HepG2 (cell line): Measurements from ENCODE around the gene SMIM29. TPM values are rescaled to one million over a fixed set of nuclear protein-coding genes. Genes with fewer than 3 reads are reported as not detected.

Experiments used
- ADNP ChIP-seq: sonication (generic); formaldehyde crosslinking; IDR thresholded peaks from 2 replicates; pipeline ENCODE4 v1.4.0; 2020; ENCODE audit warnings: missing genetic modification reagents
- DMAP1 ChIP-seq: IDR thresholded peaks from 2 replicates; pipeline ENCODE4 v1.6.1; 2016
- PAX8 ChIP-seq: sonication (generic); formaldehyde crosslinking; IDR thresholded peaks from 2 replicates; pipeline ENCODE4 v1.8.0; 2022; ENCODE audit warnings: mild to moderate bottlenecking, missing genetic modification reagents, borderline replicate concordance
- POGK ChIP-seq: sonication (generic); formaldehyde crosslinking; conservative IDR thresholded peaks from 2 replicates; pipeline ENCODE4 v1.8.0; 2022; ENCODE audit warnings: mild to moderate bottlenecking, moderate library complexity, missing genetic modification reagents
- RAD21 ChIP-seq: fragments of 450-650 bp; formaldehyde crosslinking; IDR thresholded peaks from 2 replicates; pipeline ENCODE4 v1.5.0; 2020; ENCODE audit warnings: mild to moderate bottlenecking
- RNF2 ChIP-seq: fragments of 450-650 bp; conservative IDR thresholded peaks from 2 replicates; pipeline ENCODE4 v1.6.1; 2016; ENCODE audit warnings: low read depth
- RORA ChIP-seq: sonication (generic); formaldehyde crosslinking; IDR thresholded peaks from 2 replicates; pipeline ENCODE4 v1.5.0; 2020; ENCODE audit warnings: mild to moderate bottlenecking, missing genetic modification reagents, moderate library complexity
- ZBTB44 ChIP-seq: sonication (generic); formaldehyde crosslinking; IDR thresholded peaks from 2 replicates; pipeline ENCODE4 v1.4.0; 2020; ENCODE audit warnings: missing genetic modification reagents
- ZBTB8A ChIP-seq: sonication (generic); formaldehyde crosslinking; IDR thresholded peaks from 2 replicates; pipeline ENCODE4 v1.4.0; 2020; ENCODE audit warnings: mild to moderate bottlenecking, low read depth, missing genetic modification reagents, borderline replicate concordance
- ZNF281 ChIP-seq: sonication (generic); formaldehyde crosslinking; IDR thresholded peaks from 2 replicates; pipeline ENCODE4 v1.4.0; 2020; ENCODE audit warnings: missing genetic modification reagents, borderline replicate concordance
- polyA plus RNA-seq, 8 experiments: library from polyadenylated mRNA; depleted of rRNA in 3 of 8; stranded (reverse) in 7 of 8; unstranded in 1 of 8; fragments of >200 nt; fragmentation: Illumina TruSeq in 4 of 8; extraction: Trizol in 4 of 8; gene quantifications; 2 replicates each; pipeline versions ENCODE4 v1.2.1 to v1.2.3, GENCODE V29; 2011 to 2016; ENCODE audit warnings: low read depth in 4 of 8, missing spikeins in 1 of 8, mixed read lengths in 1 of 8; ENCODE audit not compliant: insufficient read depth in 1 of 8
- total RNA-seq, 5 experiments: library from RNA; depleted of rRNA; stranded (reverse); fragments of >200 nt; fragmentation: Illumina TruSeq; extraction: Trizol; gene quantifications; 2 replicates each; pipeline ENCODE4 v1.2.3, GENCODE V29; 2016; ENCODE audit warnings: low read depth in 1 of 5
- TF ChIP-seq, protein P1 (sequence below): sonication (generic); formaldehyde crosslinking; IDR thresholded peaks from 2 replicates; pipeline ENCODE4 v1.8.0; 2023; ENCODE audit warnings: mild to moderate bottlenecking, missing genetic modification reagents
- TF ChIP-seq, protein P2 (sequence below): sonication (generic); formaldehyde crosslinking; IDR thresholded peaks from 2 replicates; pipeline ENCODE4 v1.5.1; 2020; ENCODE audit warnings: missing genetic modification reagents, mild to moderate bottlenecking, borderline replicate concordance
- TF ChIP-seq, protein P3 (sequence below): sonication (generic); formaldehyde crosslinking; IDR thresholded peaks from 2 replicates; pipeline ENCODE4 v1.9.0; 2021; ENCODE audit warnings: missing genetic modification reagents, borderline replicate concordance
- TF ChIP-seq, protein P4 (sequence below): sonication (generic); formaldehyde crosslinking; IDR thresholded peaks from 2 replicates; pipeline ENCODE4 v1.8.1; 2022; ENCODE audit warnings: mild to moderate bottlenecking, missing genetic modification reagents

SMIM29 gene
- total and polyA plus RNA-seq, 2 of the 13 experiments (the other 11 are each of a cell fraction or from before 2014, with no cell fraction given), result 8.8 to 15.3 TPM

DNA sequence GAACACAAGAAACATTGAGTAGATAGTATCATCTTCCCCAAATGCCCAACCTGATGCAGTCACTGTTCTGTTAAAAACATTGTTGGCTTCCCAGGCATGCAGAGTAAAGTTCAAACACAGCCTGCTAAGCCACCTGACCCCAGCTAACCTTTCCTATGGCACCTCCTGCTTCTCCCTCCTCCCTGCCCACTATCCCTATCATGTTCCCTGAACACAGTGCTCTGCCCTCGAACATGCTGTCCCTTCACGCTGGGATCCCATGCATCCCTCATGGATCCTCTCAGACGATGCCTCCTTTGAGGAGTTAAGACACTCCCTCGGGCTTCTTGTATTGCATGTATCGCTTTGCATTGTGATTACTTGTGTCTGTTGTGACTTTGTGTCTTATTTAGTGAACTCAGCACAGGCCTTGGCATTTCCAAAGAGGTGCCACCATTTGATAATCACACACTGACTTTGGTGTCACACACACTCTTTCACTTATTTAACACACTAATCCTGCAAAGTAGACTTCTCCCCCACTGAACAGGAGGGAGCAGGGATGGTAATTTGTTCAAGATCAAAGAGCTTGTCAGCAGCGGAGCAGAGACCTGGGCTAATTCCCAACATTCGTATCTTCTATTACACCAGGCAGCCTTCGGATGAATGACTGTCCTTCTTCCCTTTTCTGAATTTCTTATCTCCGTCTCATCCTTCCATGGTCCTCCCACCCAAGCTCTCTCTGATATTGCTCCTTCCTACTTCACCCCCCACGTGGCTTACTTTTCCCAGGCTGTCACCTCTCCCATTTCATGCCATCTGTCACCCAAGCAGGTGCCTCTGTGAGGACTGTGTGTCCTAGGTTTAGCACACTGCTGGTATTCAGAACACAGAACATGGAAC is 28.3 kb upstream of the SMIM29 start (continued):
- TF ChIP-seq RORA (CRISPR knock-in tag) (no peak), ZBTB44 (no peak), POGK (CRISPR knock-in tag) (no peak), RAD21 (CRISPR knock-in tag) (no peak), ZBTB8A (CRISPR knock-in tag) (no peak), RNF2 (no peak), DMAP1 (CRISPR knock-in tag) (no peak), PAX8 (CRISPR knock-in tag) (no peak), ZNF281 (CRISPR knock-in tag) (no peak), ADNP (CRISPR knock-in tag) (no peak)
- TF ChIP-seq, protein P1, sequence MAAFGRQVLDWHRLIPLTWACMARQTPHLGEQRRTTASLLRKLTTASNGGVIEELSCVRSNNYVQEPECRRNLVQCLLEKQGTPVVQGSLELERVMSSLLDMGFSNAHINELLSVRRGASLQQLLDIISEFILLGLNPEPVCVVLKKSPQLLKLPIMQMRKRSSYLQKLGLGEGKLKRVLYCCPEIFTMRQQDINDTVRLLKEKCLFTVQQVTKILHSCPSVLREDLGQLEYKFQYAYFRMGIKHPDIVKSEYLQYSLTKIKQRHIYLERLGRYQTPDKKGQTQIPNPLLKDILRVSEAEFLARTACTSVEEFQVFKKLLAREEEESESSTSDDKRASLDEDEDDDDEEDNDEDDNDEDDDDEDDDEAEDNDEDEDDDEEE, result no peak
- TF ChIP-seq, protein P2, sequence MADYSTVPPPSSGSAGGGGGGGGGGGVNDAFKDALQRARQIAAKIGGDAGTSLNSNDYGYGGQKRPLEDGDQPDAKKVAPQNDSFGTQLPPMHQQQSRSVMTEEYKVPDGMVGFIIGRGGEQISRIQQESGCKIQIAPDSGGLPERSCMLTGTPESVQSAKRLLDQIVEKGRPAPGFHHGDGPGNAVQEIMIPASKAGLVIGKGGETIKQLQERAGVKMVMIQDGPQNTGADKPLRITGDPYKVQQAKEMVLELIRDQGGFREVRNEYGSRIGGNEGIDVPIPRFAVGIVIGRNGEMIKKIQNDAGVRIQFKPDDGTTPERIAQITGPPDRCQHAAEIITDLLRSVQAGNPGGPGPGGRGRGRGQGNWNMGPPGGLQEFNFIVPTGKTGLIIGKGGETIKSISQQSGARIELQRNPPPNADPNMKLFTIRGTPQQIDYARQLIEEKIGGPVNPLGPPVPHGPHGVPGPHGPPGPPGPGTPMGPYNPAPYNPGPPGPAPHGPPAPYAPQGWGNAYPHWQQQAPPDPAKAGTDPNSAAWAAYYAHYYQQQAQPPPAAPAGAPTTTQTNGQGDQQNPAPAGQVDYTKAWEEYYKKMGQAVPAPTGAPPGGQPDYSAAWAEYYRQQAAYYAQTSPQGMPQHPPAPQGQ (CRISPR knock-in tag), result peak; percentile 83; the same call in 1 of the 2 replicates
- TF ChIP-seq, protein P3, sequence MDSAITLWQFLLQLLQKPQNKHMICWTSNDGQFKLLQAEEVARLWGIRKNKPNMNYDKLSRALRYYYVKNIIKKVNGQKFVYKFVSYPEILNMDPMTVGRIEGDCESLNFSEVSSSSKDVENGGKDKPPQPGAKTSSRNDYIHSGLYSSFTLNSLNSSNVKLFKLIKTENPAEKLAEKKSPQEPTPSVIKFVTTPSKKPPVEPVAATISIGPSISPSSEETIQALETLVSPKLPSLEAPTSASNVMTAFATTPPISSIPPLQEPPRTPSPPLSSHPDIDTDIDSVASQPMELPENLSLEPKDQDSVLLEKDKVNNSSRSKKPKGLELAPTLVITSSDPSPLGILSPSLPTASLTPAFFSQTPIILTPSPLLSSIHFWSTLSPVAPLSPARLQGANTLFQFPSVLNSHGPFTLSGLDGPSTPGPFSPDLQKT (CRISPR knock-in tag), result no peak
- TF ChIP-seq, protein P4, sequence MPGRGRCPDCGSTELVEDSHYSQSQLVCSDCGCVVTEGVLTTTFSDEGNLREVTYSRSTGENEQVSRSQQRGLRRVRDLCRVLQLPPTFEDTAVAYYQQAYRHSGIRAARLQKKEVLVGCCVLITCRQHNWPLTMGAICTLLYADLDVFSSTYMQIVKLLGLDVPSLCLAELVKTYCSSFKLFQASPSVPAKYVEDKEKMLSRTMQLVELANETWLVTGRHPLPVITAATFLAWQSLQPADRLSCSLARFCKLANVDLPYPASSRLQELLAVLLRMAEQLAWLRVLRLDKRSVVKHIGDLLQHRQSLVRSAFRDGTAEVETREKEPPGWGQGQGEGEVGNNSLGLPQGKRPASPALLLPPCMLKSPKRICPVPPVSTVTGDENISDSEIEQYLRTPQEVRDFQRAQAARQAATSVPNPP (CRISPR knock-in tag), result no peak
